NCI-H187 treated with DMSO at 0.1 percent for 48 hours (cell line): ENCODE results near the gene NUCKS1.

ENCODE experiments used
- DNase-seq: peaks from one replicate; lab custom pipeline; 2025; lab: John Stamatoyannopoulos, UW

Gene NUCKS1

DNA sequence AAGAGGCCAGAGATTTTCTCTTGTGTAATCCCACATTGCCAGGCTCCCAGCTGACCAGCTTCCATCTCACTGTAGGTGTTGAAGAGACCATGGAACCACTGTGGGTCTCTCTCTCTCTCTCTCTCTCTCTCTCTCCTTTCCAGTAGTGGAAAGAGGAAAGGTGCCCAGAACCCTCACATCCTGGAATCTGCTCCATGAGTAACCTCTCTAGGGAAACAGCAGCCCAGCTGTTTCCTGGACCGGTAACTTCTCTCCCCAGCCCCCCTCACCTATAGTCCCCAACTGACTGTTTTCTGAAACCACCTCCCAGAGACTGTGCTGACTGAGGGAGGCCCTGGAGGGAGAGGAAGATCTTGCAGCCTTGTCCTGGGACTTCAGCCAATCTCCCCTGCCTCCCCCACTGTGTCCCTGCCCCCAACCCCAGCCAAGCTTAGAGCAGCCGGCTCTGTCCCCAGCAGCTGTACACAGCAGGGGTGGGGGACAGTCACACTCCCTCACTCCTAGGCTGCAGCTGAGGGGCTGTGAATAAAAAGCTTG, 49.0 kb downstream of the NUCKS1 start:
- no peak for DNase-seq

DNA sequence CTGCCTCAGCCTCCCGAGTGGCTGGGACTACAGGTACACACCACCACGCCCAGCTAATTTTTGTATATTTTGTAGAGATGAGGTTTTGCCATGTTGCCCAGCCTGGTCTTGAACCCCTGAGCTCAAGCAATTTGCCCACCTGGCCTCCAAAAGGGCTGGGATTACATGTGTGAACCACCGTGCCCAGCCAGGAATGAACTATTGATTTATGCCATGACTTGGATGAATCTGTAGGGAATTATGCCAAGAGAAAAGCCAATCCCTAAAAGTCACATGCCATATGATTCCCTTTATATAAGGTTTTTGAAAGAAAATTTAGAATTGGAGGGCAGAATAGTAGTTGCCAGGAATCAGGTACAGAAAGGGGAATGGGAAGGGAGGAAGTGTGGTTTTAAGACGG, 50.6 kb downstream of the NUCKS1 start:
- DNase-seq, result no peak

DNA sequence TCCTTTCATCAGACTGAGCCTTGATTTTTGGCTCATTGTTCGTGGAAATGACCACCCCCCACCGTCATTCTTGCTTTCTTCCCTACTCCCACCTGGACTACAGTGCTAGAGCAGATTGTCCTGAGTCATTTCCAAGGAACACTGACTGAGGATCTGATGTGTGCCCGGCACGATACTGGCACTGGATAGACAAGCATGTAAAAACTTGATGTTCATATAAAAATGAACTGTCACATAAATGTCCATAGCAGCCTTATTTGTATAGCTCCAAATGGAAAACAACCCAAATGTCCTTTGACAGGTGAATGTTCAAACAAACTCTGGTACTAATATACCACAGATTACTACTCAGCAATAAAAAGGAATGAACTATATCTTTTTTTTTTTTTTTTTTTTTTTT, 51.1 kb downstream of the NUCKS1 start:
- no peak for DNase-seq

DNA sequence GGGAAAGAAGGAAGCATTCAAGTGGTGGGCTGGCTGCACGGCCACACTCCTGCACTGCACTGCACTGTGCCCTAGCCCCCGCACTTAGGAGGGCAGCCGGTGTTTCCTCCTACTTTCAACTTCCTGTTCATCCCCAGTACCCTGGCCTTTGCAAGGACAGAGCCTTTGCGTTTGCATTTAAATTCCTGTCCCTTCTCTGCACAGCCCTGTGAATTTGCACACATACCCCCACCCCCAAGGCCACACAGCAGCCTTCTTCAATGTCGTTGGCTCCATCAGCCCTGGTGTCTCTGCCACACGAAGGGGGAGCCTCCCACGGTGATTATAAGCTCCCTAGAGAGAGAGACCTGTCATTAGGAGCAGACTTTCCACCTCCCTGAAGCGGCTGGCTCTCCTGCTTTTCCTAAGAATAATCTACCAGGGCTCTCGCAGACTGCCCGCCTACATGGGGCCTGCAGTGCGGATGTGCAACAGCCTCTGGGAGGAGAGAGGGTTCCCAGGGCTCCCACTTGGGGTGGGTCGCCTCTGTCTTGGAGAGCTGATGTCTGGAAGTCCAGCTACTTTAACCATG, 56.5 kb downstream of the NUCKS1 start:
- no peak for DNase-seq

DNA sequence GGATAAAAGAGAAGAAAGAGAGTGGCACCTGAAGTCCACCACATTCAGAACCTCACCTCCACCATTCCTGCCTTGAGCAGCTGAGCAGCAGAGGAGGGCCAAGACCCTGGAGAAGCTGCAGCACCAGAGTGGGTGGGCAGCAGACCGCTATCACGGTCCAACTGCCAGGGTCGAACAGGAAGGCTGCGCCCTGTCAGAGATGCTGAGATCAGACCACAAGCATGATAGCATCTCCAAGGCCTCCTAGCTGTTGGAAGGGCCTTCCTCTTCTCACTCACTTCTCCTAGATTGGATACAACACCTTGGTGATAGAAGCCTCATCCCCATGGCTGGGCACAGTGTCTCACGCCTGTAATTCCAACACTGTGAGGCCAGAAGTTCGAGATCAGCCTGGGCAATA, 57.6 kb downstream of the NUCKS1 start:
- no peak for DNase-seq

DNA sequence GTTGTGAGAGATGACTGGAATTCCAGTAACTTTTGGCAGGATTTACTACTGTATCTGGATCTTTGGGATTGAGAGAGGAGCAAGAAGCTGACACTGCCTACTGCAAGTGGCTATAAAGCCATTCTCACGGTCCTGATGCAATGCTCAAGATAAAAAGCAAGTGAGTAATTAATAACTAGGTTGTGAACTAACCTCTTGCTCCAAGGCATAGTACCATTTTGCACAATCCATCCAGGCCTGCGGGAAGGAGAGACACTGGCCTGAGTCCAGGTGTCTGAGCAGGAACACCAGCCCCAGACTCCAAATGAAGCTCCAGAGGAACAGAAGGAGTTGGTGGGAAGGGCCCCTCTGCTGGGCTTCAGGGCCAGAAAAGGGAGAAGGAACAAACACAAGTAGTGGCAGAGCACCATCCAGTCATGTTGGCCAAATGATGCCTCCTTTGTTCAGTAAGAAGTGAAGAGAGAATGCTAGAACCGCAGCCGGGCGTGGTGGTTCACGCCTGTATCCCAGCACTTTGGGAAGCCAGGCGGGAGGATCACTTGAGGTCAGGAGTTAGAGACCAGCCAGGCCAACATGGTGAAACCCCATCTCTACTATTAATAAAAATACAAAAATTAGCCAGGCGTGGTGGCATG, 59.7 kb downstream of the NUCKS1 start:
- no peak for DNase-seq

DNA sequence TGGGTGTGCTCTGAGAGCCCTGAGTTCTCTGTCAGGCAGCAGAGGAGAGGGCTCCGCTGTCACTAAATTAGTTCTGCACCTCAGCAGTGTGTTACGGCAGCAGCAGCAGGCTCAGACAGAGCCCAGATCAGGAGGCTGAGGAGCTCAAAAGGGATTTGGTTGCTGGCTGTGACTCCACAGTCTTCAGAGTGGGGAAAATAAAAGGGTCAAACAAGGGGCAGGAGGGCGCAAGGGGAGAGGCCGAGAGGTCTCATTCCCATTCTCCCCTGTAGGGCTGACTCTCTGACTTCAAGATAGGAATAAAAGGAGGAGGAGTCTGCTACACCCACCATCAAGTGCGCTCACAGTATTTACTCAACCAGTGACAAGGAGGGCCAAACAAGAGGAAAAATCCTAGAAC, 60.5 kb downstream of the NUCKS1 start:
- no peak for DNase-seq

DNA sequence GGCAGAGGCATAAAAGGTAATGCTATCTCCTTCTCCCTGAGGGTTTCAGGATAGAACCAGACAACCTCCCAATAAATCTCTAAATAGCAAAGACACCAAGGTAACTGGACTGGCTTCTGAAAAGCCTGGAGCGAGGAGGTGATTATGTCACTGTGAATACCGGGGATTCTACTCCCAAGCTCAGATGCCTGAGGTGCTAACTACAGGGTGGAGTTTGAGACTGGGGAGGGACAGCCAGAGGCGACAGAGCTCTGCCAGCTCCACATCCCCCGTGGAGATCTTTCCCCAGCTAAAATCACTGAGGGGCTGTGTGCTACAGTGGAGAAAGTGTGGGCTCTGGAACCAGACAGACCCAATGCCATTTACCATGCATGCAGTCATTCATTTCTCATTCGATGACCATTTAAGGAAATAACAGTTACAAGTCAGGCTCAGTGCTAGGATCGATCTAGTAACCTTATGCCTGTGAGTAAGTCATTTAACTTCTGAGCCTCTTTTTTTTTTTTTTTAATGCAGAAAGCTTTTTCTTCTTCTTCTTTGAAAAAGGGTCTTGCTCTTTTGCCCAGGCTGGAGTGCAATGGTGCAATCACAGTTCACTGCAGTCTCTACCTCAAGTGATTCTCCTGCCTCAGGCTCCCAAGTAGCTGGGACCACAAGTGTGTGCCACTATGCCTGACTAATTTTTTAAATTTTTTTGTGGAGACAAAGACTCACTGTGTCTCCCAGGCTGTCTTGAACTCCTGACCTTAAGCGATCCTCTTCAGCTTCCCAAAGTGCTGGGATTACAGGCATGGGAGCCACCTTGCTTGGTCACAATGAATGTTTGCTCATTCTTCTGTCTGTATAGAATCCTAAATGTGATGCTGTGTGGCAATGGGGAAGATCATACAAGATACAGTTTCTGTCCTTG, 61.6 kb downstream of the NUCKS1 start:
- no peak for DNase-seq

DNA sequence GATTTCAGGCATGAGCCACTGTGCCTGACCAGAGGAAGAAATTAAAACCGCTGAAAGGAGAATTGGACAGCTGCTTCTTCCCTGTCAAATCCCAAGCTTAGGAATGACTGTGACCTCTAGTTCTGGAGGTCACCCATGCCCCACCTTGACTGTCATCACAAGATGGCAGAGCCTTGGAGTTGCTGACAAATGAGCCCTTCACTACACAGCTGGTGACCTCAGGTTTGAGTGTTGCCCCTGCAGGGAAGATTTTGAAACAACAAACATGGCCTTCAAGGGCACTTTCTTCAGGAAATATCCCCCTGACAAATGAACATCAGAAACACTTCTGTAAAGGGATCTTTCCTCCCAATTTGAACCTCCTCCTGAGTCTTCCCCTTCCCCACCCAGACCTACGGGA, 62.7 kb downstream of the NUCKS1 start:
- DNase-seq, result no peak

DNA sequence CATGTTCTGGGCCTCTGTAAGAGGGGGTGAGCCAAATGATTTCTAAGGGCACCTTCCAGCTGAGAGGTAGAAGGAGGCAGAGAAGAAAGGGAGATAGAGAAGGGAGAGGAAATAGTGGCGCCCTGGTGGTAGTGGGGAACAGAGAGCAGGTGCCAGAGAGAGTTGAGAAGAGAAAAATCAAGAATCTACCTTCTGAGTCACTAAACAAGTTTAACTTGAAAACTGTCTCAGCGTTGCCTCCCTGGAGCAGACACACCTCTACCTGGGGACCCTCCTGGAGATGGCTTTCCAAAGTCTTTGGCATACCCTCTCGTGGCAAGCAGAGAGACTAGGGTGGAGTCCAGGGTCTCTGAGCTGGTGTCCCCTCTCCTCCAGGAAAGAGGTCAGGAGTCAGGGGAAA, 68.6 kb downstream of the NUCKS1 start:
- no peak for DNase-seq

DNA sequence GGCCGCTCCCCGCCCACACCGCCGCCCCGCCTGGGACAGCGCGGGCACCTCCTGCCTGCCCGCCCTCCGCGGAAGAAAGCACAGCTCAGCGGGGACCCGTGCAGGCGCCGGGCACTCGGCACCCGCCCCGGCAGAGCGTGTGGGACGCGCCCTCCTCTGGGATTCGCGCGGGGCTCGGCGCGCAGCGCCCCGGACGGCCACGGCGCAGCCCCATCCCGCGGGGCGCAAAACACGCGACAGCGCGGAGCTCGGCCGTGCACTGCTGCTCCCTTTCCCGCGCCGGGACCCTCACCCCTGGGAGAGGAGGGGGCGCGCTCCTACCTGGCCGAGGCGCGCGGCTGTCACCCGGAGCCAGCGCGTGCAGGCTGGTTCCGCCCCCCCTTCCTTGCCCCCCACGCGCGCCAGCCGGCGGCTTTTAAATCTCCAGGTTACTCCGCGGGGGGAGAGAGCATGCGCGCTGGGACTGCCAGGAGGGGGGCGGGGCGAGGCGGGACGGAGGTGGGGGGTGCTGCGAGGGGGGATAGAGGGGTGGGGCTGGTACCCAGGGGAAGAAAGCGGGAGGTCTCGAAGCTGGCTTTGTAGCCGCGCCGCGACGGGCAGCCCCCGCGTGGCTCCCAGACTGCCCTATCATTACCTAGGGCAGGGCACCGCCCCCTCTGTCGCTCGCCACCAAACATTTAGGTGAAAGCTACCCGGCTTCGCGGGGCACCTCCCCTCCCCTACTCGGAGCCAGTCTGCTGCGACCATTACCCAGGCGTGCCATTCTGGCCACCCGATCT, 69.7 kb downstream of the NUCKS1 start, which contains the start of gene SLC45A3:
Gene SLC45A3, minus strand, starts transcription at position 437 of the 779 bp plus-strand sequence. CDS start 15,853 bp downstream, outside the sequence.
- DNase-seq, result no peak

DNA sequence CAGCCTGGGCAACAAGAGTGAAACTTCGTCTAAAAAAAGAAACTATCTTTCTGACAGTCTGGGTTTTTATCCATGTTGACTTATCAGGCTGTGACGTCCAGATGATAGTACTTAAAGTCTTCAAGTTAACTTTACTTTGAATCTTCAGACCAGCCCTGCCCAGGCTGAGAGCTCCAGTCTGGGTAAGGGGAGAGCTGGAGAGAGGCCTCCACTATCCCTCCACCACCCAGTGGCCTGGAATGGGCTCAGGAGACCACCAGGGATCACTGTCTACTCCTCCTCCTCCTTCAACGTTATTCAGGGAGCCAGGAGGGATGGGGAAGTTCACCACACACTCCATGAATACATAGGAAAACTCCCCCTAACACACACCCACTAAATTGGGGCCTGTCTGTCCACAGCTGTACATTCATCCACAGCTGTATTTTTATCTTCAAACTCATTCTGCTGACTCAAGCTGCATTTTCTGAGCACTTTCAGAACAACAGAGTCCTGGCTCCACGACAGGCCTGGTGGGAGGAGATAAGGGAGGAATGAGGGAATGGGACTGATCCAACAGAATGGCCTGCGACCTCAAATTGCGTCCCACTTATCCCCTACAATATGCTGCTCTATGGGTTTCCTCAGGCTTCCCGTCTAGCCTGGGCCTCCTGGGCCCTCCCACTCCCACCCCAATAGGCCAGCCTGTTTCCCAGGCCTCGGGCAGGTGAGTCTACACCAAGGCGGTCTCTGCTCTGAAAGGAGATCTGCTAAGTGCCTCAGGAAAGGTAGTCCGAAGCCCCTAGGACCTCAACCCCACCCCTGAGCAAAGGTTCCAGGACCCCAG, 71.5 kb downstream of the NUCKS1 start:
- DNase-seq, result no peak

DNA sequence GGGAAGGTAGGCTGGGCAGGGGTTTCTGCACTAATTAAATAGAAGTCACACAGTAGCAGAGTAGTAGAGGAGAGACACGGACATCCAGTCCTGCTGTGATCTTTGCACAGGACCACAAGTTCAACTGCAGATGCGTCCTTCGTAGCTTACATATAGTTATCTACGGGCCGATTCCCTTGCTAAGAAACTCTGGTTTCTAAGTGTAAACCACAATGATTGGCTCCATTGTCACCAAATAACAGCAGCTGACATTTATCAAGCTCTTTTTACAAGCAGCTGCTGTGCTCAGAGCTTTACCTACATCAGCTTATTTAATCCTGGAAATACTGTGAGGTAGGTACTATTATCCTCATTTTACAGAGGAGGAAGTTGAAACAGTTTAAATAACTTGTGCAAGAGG, 72.8 kb downstream of the NUCKS1 start:
- no peak for DNase-seq

DNA sequence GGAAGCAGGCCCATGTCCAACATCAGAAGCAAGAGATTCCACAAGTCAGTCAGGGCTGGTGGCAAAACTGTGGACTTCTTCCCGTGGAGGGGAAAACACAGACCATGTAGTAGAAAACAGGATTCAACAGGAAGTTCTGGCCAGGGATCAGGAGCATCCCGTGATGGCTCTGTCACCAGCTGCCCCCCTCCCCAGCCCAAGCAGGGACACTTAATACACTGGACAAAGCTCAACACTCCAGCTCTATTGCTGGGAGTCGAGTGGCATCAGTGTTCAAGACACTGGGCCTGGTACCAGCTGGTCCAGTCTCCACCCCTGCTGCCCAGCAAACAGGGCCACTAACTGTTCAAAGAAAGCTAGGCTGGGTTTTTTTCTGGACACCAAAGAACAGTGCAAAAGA, 73.4 kb downstream of the NUCKS1 start:
- no peak for DNase-seq

DNA sequence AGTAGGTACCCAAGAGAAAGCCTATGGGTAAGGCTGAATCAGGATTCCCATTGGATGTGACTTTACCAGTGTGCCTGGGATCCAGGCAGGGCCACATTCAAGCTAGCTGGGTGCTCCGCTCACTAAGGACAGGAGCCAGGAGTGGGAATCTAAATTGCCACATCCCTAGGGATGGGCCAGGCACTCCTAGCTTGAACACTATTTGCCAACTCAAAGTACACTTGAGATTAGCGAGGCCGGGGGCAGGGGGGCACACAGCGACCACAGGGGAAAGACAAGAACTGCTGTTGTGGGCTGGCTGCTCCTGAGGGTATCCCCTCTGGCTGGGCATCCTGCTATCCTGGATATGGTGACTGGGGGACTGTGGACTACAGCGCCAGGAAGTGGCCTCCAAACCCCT, 74.0 kb downstream of the NUCKS1 start:
- no peak for DNase-seq

DNA sequence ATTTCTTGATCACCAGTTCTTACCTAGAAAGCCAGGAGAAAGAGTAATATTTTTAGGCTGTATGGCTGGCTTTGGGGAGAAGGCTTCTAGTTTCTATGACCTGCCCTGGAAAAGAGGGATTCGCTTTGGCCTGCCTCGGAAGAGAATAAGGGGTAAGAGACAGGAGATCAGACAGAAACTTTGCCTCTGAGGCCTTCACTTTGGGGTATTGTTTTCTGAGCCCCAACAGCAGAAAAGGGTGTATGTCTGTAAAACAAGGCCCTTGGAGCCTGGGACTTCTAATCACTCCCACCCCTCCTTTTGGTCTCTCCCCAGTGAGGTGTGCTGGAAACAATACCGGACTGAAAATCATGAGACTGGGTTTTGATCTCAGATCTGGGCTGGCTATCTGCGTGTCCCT, 74.7 kb downstream of the NUCKS1 start:
- DNase-seq, result no peak

DNA sequence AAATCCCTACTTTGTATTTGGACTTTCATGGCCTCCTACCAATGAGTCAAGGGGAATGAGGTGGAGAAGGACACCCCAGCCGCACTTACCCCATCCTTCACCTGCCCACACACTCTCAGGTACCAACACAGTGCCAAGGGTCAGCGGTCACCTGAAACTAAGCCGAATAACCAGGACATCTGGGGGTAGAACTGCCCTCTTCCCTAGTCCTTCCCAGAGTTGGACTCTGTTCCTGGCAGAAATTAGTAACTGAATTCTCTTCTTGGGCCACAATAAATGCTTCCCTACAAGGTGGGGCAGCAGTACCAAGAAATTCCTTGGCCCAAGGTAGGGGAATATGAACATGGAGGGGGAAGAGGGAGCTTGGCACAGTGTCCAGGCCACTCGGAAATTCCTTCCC, 77.0 kb downstream of the NUCKS1 start:
- DNase-seq, result no peak

DNA sequence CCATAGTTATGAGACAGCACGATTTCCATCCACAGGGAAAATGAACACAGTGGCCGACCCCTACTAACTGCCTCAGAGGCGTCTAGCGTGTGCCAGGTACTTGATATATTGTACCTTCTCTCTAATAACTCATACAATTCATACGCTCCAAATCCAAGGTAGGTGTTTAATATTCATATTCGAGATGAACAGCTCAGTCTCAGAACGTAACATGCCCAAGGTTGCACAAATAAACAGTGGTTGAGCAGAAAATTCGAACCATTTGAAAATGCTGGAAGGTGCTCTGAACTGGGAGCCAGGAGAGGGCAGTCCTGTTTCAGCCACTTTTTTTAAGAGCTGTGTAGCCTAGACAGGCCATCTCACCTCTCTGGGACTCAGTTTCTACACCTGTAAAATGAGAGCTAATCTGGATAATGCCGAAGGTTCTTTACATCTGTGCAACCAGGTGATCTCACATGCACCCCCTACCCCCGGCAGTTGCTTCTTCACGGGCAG, 77.5 kb downstream of the NUCKS1 start:
- no peak for DNase-seq

DNA sequence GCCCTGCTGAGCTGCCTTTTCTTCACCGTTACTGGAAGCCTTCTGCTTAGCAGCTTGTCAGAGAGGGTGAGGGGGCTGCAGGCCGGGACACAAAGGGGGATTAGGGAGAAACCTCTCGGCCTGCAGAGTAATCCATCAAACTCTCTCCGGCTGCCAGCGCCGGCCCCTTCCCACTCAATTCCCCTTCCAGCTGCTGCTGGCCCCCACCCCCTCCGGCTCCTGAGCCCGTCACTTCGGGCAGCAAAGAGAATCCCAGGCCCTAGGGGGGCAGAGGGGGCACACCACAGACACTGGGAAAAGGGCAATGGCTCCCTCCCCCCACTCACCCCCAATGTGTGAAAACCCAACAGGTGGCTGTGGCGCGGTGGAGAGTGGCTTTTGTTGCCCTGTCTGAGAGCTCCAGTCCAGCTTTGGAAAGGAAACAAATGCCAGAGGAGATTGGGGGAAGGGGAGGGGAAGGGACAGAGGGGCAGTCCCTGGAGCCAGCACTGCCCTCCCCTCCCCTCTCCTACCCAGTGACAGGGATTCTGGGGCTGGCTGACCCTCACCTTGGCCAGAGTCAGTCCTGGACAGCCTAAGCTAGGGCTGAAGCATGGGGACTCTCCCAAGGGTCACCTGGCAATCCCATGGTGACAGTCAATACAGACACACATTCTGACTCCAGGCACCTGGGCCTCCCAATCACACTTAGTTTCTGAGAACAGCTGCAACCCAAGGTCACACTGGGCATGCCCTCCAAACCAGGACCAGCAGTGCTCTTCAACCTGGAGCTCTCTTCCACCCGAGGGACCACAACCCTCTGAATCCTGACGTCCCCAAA, 79.2 kb downstream of the NUCKS1 start:
- DNase-seq, result no peak

DNA sequence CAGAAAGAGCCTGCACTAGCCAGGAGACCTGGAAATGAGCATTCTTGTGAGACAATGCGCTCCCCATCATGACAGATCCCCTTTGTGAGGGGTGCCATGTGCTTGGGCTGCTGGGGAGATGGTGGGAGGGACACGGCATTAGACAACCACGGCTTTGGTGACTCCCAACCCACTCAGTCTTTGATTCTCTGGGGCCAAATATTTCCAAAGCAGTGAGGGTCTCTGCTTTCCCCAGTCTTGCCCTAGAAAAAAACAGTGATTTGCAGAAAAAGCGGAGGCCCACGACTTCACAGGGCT, 79.9 kb downstream of the NUCKS1 start:
- DNase-seq, result no peak
